GM21526 (cell line): ENCODE measurements around the gene FCGR3B.
"Not testable (repeated sequence)": the region's sequence is repeated elsewhere in the genome, so short reads cannot be mapped to it uniquely, and the experiment has no call there.

Experiments
- ATAC-seq: cut with Tn5 transposase; IDR thresholded peaks from one replicate; pipeline ENCODE4 v1.9.1; 2021; ENCODE audit warnings: moderate library complexity; ENCODE audit not compliant: unreplicated experiment, low FRiP score

The FCGR3B gene

GRCh38 chr1:161631076-161631475 lies at the start of gene FCGR3B:
TSS of gene FCGR3B (minus strand) at chr1:161631176. CDS start at chr1:161631094, 82 bp downstream.
- ATAC-seq, result no peak

GRCh38 chr1:161678500-161678899 lies 47.5 kb upstream of the FCGR3B start:
- ATAC-seq, result no peak

GRCh38 chr1:161676958-161677689 lies 46.1 kb upstream of the FCGR3B start:
- ATAC-seq, result no peak

- ATAC-seq, result no peak
Observed at GRCh38 chr1:161676441-161676840, 45.5 kb upstream of the FCGR3B start.

- not testable (repeated sequence) for ATAC-seq
Observed at GRCh38 chr1:161674908-161675307, 43.9 kb upstream of the FCGR3B start.

- ATAC-seq, result not testable (repeated sequence)
Observed at GRCh38 chr1:161674447-161674846, 43.5 kb upstream of the FCGR3B start.

GRCh38 chr1:161673437-161673836 lies 42.5 kb upstream of the FCGR3B start:
- ATAC-seq, result not testable (repeated sequence)

- not testable (repeated sequence) for ATAC-seq
Observed at GRCh38 chr1:161671045-161672020, 40.4 kb upstream of the FCGR3B start.

- ATAC-seq, result not testable (repeated sequence)
Observed at GRCh38 chr1:161664689-161665088, 33.7 kb upstream of the FCGR3B start.

GRCh38 chr1:161663569-161663968 lies 32.6 kb upstream of the FCGR3B start:
- not testable (repeated sequence) for ATAC-seq

GRCh38 chr1:161662684-161663339 lies 31.8 kb upstream of the FCGR3B start, which contains the start of gene FCGR2B:
TSS of gene FCGR2B (plus strand) at chr1:161663143. CDS start at chr1:161663242, 99 bp downstream.
- peak; percentile 52 for ATAC-seq

GRCh38 chr1:161661660-161662311 lies 30.8 kb upstream of the FCGR3B start:
- not testable (repeated sequence) for ATAC-seq

GRCh38 chr1:161658524-161658923 lies 27.5 kb upstream of the FCGR3B start:
- not testable (repeated sequence) for ATAC-seq

GRCh38 chr1:161653971-161654370 lies 23.0 kb upstream of the FCGR3B start:
- ATAC-seq, result not testable (repeated sequence)

- not testable (repeated sequence) for ATAC-seq
Observed at GRCh38 chr1:161653541-161653940, 22.6 kb upstream of the FCGR3B start.

GRCh38 chr1:161647507-161648360 lies 16.8 kb upstream of the FCGR3B start:
- not testable (repeated sequence) for ATAC-seq

GRCh38 chr1:161644855-161645254 lies 13.9 kb upstream of the FCGR3B start:
- ATAC-seq, result not testable (repeated sequence)

GRCh38 chr1:161643481-161644208 lies 12.7 kb upstream of the FCGR3B start:
- ATAC-seq, result not testable (repeated sequence)
